GM21529 (cell line): Measurements from ENCODE around the gene RIMS4.

Source experiments
- ATAC-seq: cut with Tn5 transposase; IDR thresholded peaks from one replicate; pipeline ENCODE4 v1.9.1; 2021; ENCODE audit not compliant: unreplicated experiment

RIMS4 gene

DNA sequence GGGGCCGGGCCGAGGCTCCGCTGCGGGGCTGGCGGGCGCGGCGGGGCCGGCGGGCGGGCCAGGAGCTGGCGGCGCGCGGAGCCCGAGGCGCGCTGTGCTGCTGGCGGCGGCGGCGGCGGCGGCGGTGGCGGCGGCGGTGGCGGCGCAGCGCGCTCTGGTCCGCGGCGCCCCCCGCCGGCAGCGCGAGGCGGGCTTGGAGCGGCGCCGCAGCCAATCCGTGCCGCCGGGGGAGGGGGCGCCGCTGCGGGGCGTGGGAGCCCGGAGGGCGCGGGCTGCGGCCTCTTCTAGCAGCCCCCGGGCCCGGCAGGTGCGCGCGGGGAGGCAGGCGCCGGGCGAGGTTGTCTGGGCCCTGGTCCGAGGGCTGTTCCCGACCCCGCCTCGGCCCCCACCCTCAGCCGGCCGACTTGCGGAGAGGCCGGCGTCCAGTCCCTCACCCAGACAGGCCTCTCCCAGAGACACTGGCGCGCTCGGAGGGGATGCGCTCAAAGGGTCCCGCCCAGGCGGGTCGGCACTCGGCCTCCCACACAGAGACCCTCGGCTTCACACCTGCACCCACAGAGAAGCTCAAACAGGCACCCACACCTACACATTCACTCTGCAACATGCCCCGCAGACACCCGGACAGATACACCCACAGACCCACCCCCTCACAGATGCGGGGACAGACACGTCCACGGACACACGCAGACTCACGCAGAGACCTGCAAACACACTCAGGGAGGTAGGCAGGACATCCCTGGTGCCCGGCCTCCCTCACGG, at the start of gene RIMS4:
Gene RIMS4, minus strand, starts transcription at position 156 of the 759 bp plus-strand sequence. CDS start 275 bp downstream, outside the sequence.
- ATAC-seq: no peak

DNA sequence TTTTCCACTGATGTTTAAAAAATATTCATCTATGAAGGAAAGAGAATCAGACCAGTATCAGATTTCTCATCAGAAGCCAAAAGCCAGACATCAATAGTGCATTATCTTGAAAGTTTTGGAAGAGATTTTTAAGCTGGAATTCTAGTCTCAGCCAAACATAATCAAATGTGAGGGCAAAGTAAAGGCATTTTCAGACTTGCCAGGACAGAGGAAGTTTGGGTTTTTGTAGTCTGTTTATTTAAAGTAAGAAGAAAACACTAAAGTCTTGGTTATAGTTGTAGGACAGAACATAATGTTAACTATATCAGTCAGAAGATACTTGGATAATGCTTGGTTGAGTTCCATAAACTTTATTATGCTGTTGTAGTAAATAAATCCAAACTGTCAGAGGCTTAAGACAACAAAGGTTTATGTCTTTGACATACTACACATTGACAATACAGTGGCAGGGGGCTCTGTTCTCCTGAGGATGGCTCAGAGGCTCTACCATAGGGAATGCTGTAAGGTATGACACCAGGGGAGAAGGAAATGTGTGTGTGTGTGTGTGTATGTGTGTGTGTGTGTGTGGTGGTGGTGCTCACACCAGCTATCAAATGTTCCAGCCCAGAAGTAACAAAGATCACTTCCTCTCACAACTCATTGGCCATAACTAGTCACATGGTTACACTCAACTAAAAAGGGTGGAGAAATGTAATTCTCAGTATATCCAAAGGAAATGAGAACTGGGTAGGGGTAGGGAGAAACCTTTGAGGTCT, 48.4 kb upstream of the RIMS4 start:
- ATAC-seq: no peak

DNA sequence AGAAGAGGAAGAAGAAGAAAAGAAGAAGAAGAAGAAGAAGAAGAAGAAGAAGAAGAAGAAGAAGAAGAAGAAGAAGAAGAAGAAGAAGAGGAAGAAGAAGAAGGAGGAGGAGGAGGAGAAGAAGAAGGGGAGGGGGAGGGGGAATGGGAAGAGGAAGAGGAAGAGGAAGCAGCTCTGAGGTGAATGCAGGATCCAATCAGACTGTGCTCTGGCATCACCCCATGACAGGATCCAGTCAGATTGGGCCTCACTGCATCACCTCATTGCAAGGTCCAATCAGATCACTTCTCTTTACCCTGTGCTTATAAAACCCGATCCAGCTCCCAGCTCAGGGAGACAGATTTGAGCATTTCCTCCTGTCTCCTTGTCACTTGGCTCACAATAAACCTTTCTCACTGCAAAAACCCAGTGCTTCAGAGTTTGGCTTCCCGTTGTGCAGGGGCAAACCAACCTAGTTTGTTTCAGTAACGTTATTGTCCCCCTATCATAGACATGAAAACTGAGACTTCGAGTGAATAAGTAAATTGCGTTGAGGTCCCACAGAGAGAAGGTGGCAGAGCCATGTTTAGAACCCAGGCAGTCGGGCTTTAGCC, 46.6 kb upstream of the RIMS4 start:
- no peak for ATAC-seq

DNA sequence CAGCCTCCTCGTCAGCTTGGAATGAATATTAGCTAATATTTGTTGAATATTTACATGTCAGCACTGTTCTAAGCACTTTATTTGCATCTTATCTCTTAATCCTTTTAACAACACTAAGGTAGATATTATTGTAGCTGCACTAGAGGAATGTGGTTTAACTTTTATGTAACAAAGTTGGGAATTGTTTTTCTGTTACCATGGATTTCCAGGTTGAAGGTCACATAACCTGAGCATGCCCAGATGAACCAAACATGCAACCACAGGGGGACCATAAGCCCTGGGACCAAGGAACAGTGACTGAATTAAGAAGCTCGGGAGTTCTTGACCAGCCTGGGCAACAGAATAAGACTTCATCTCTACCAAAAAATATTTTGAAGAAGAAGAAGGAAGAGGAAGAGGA, 46.1 kb upstream of the RIMS4 start:
- no peak for ATAC-seq

- no peak for ATAC-seq
Measured at GRCh38 chr20:44851545-44851944, 41.2 kb upstream of the RIMS4 start.

DNA sequence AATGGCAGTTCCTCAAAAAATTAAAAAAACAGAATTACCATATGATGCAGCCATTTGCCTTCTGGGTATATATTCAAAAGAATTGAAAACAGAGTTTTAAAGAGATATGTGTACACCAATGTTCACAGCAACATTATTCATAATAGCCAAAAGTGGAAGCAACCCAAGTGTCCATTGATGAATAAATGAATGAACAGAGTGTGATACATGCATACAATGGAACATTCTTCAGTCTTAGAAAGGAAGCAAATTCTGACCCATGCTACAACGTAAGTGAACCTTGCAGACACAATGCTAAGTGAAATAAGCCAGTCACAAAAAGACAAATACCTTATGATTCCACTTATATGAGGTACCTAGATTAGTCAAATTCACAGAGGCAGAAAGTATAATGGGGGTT, 40.5 kb upstream of the RIMS4 start:
- no peak for ATAC-seq

- no peak for ATAC-seq
Measured at GRCh38 chr20:44850272-44850671, 39.9 kb upstream of the RIMS4 start.

- ATAC-seq: no peak
Measured at GRCh38 chr20:44849703-44850102, 39.4 kb upstream of the RIMS4 start.

- no peak for ATAC-seq
Measured at GRCh38 chr20:44848254-44849015, 38.1 kb upstream of the RIMS4 start.

- ATAC-seq: no peak
Measured at GRCh38 chr20:44843876-44844275, 33.5 kb upstream of the RIMS4 start.

GRCh38 chr20:44841955-44842354, 31.6 kb upstream of the RIMS4 start:
- ATAC-seq: no peak

DNA sequence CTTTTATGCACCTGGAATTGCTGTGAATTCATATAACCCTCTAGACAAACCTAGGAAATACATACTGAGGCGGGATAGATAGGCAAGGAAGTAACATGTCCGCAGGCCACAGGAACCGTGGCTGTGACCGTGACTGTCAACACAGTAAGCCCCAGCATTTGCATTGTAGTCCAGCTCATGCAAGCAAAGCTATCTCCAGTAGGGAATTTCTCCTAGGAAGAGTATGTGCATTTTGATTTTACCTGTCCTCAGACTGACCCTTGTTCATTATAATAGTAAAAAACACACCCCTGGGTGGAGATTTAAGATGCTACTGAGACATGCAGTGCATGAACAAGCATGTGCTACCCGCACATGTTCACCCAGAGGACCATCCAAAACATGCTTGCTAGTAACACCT, 30.5 kb upstream of the RIMS4 start:
- ATAC-seq: no peak

- no peak for ATAC-seq
Measured at GRCh38 chr20:44839481-44839880, 29.1 kb upstream of the RIMS4 start.

- no peak for ATAC-seq
Measured at GRCh38 chr20:44838521-44838920, 28.2 kb upstream of the RIMS4 start.

- ATAC-seq: no peak
Measured at GRCh38 chr20:44837946-44838345, 27.6 kb upstream of the RIMS4 start.

DNA sequence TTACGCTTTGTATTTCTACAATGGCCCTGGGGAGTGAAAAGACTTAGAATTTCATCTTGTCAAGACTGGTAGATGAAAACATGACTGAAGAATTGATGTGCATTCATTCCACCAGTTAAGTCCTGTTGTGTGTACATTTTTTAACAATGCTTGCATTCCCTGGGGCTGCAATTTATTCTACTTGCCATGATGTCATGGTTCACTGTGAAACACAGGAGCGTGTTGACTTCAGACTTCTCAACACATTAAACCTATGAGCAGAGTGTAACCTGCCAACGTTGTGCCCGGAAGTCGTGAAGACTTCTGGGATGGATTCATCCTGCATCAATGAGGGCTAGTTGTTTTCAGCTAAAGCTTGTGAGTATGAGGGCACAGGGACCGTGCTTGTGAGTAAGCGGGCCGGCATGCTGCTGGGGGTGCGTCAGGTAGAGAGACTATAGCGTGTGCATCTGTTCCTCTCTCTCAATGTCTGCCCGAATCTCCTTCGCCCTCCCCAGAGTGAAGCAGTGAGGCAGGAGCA, 26.3 kb upstream of the RIMS4 start:
- no peak for ATAC-seq

DNA sequence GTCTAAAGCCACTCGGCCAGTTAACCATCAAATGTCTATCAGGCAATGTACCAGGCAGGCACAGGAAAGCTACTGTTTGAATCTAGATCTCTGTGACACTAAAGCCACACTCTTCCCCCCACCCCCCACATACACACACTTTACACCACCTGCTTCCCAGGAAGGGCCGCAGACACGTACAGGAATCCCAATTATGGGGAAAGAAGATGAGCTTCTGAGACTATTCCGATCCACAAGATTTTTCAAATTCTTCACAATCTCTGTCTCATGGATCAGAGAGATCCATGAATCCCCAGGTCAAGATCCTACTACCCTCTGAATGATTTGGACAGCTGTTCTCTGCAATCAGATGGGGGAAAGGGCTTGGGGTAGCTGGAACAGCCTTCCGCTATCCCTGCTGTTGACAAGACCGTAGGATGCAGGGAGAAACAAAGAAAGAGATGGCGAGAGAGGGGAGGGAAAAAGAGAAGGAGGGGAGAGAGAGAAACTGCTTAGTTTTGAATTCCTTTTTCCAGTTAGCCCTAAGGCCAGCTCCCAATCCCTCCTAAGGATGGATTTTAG, 25.4 kb upstream of the RIMS4 start:
- no peak for ATAC-seq

DNA sequence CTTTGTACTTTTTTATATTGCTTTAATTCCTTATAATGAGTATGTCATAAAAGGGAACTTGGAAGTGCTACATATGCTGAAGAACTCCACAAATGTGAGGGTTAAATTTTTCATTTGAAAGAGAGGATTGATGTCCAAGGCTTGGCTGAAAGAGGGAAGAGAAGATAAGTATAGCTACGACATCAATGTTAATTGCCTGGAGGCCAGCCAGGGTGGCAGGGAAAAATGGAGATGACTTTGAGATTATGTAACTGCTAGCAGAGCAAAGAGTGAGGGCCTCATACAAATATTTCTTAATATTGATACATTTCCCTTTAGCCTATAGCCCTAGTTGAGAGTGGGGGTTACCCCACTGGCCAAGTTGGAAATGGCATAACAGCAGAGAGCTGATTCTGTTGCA, 24.8 kb upstream of the RIMS4 start:
- no peak for ATAC-seq

DNA sequence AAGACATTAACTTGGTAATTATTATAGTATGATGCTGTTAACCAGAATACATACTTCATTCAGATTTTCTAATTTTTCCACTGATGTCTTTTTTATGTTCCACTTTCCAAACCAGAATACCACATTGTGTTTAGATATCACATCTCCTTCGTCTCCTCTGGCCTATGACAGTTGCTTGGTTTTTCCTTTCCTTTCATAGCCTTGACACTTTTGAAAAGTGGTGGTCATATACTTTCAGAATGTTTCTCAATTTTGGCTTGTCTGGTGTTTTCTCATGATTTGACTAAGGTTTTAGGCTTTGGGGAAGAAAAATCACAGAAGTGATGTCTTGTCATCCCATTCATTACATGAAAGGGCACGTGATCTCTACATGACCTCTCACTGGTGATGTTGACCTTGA, 24.3 kb upstream of the RIMS4 start:
- no peak for ATAC-seq

DNA sequence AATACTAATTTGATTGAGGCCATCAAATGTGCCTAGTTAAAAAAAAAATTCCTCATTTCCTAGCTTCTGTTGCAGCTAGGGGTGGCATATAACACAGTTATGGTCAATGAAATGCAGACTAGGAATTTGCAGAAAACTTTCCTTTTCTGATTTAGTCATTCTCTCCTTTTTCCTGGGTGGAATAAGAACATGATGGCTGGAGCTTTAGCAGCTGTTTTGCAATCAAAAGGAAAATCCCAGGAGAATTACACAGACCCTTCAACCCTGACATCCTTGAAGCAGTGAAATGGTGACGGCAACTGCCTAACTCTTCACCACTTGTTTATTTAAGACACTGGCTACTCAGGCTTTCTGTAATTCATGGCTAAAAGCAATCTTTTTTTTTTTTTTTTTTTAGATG, 23.1 kb upstream of the RIMS4 start:
- no peak for ATAC-seq

DNA sequence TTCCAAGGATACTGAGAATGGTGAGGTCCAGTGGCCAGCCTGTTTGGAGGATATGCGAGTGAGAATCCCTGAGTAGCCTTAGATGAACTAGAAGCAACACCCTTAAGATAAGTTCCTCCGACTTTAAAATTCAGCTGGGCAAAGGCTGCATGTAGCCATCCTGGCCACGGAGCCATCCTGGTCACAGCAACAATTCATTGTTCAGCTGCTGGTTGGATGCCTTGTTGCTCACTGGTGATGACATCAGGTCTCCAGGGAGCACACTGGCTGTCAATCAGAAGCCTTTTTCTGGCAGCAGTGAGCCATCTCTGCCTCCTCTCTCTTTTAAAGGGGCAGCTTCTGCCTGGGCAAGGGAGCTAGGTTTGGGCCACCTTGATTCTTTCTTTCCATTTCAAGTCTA, 22.4 kb upstream of the RIMS4 start:
- ATAC-seq: no peak
